Measurements from ENCODE around the gene CFAP206.

- TF ChIP-seq CTCF (IDR thresholded peaks at IDR 0.05) (no peak), POLR2A (IDR thresholded peaks at IDR 0.05) (no peak), EP300 (IDR thresholded peaks at IDR 0.05) (no peak)
Measured at GRCh38 chr6:87436435-87436834, 28.7 kb downstream of the CFAP206 start.

Measured in sigmoid colon (tissue), 4 donors.